AG10803 (cell line): ENCODE results near the gene MT2A.

ENCODE experiments used
- DNase-seq: peaks from one replicate; pipeline ENCODE4 v3.0.0; 2010; ENCODE audit warnings: low read depth
- H3K4me3 ChIP-seq: 2 replicates; pipeline ENCODE4 v1.5.1; 2011; ENCODE audit warnings: mild to moderate bottlenecking, low read length, control low read depth
- TF ChIP-seq, protein P1 (sequence below): conservative IDR thresholded peaks from 2 replicates; pipeline ENCODE4 v1.5.1; 2011; ENCODE audit warnings: mild to moderate bottlenecking, low read length, control low read depth, inconsistent platforms

Gene MT2A

DNA sequence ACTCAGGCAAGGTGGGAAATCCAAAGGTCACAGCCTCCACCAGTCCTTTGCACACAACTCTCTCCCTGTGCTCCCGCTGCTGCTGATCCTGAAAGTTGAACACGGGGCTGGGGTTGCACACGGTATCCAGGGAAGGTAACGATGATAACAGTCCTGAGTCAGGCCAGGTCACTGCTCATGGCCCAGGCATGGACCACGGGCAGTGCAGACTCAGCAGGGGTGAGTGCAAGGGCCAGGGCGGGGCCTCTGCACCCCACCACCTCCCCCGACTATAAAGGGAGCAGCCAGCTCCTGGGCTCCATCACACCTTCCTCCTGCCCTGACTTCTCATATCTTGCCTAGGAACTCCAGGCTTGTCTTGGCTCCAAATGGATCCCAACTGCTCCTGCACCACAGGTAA, 43.2 kb downstream of the MT2A start, which contains the start of gene MT1B:
TSS of gene MT1B (plus strand) at position 301 of the 400 bp plus-strand sequence. CDS start at position 369, 68 bp downstream.
- no peak within 1 kb of the TSS for H3K4me3 ChIP-seq
- no peak for DNase-seq
- TF ChIP-seq, protein P1, sequence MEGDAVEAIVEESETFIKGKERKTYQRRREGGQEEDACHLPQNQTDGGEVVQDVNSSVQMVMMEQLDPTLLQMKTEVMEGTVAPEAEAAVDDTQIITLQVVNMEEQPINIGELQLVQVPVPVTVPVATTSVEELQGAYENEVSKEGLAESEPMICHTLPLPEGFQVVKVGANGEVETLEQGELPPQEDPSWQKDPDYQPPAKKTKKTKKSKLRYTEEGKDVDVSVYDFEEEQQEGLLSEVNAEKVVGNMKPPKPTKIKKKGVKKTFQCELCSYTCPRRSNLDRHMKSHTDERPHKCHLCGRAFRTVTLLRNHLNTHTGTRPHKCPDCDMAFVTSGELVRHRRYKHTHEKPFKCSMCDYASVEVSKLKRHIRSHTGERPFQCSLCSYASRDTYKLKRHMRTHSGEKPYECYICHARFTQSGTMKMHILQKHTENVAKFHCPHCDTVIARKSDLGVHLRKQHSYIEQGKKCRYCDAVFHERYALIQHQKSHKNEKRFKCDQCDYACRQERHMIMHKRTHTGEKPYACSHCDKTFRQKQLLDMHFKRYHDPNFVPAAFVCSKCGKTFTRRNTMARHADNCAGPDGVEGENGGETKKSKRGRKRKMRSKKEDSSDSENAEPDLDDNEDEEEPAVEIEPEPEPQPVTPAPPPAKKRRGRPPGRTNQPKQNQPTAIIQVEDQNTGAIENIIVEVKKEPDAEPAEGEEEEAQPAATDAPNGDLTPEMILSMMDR, result no peak

DNA sequence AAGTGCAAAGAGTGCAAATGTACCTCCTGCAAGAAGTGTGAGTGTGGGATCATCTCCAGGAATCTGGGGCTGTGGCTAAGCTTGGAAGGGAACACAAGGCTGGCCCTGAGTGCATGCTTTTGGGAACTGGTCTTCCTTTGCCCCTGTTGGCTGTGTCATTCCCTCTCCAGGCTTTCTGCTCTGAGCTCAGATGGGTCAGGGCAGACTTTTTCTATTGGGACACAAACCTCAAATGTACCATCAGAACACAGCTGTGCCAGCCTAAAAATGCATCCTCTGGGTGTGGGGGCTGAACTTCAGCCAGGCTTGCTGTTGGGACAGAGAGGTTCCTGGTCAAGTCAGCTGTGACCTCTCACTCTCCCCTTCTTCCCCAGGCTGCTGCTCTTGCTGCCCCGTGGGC, 44.2 kb downstream of the MT2A start:
- H3K4me3 ChIP-seq, result no peak overlapping the region
- TF ChIP-seq, protein P1, result no peak
- no peak for DNase-seq

DNA sequence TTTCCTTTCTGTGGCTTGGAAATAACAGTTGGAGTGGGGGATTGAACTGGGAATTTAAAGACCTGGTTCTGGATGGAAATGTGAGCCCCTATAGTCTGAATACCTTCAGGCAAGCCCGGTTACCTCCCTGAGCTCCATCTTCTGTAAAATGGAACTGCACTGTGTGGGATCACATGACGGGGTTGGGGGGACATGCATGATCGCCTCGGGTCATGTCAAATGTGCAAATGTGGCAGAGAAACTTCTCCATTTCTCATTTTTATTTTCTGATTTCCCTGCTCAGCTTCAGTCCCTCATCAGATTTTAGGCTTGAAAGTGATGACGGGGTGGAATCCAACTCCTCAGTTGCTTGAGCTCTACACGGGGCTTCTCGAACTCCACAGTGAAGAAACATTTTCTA, 44.8 kb downstream of the MT2A start:
- H3K4me3 ChIP-seq, result no peak overlapping the region
- DNase-seq, result no peak
- TF ChIP-seq, protein P1, result no peak

DNA sequence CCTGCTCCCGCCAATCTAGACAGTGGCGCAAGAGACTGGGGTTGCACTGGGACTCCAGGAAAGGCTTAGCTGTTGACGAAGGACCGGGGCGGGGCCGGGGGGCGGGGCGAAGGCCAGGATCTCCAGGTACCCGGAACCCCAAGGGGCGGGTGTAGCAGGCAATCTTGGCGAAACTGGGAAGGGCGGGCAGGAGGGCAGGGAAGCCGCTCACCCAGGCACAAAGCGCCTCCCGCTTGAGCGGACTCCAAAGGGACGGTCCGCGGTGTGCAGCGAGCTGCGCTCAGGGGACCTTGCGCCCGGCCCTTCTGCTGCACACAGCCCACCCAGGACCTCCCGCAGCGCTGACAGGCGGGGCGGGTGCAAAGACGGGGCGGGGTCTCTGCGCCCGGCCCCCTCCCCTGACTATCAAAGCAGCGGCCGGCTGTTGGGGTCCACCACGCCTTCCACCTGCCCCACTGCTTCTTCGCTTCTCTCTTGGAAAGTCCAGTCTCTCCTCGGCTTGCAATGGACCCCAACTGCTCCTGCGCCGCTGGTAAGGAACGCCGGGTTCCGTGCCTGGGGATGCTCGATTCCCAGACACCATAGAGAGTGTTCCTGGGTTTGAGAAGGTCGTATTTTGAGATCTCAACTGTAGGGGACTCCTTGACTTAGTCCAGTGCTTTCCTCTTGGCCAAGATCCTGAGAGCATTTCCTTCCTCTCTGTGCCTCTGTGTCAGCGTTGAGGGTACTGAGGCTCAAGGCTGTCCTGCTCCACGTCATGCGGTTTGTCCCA, 49.4 kb downstream of the MT2A start, which contains the start of gene MT1F:
TSS of gene MT1F (plus strand) at position 405 of the 772 bp plus-strand sequence. CDS start at position 505, 100 bp downstream.
- H3K4me3 ChIP-seq, result peak within 1 kb of the TSS; percentile 50
- TF ChIP-seq, protein P1, result no peak
- DNase-seq, result no peak

DNA sequence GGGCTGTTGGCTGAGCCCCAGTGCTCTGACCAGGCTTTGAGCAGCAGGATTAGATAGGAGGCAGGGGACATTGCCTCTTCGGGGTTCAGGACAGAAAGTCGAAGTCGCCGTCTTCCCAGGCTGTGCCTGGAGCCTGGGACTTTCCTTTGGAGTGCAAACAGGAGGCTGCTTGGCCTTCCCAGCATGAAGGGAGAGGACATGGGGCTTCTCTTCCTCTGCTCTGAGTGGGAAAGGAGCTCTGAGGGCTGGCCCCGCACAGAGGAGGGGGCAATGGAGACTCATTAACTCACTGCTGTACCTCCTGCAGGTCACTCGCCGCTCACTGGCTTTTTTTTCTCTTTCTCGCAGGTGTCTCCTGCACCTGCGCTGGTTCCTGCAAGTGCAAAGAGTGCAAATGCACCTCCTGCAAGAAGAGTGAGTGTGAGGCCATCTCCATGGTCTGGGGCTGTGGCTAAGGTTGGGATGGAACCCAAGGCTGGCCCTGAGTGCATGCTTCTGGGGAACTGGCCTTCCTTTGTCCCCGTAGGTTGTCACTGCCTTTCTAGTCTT, 50.0 kb downstream of the MT2A start:
- DNase-seq, result no peak
- TF ChIP-seq, protein P1, result no peak
- peak overlapping the region; percentile 50 for H3K4me3 ChIP-seq
